Endothelial cell of umbilical vein (primary cell): ENCODE data around the gene DISP2. TPM values are rescaled to one million over a fixed set of nuclear protein-coding genes. Genes with fewer than 3 reads are reported as not detected.

Source experiments
- BruUV-seq: library from RNA; stranded (reverse); fragments of 400-500 nt; replicated peaks from 2 replicates; lab custom pipeline; 2021; lab: Mats Ljungman, UMichigan
- CTCF ChIA-PET: fragments of 300-600, 350-600 bp; sonication (Branson Sonifier 250); formaldehyde crosslinking; loops from one replicate; lab custom pipeline; 2021; ENCODE audit warnings: antibody characterized with exemption, inconsistent platforms; lab: Charles Lee
- POLR2A ChIA-PET: fragments of 300-600, 350-600 bp; sonication (Branson Sonifier 250); formaldehyde crosslinking; loops from one replicate; lab custom pipeline; 2021; ENCODE audit warnings: antibody characterized with exemption, inconsistent platforms; lab: Charles Lee
- DNase-seq: peaks from one replicate; pipeline ENCODE4 v3.0.0-alpha.2; 2011; ENCODE audit warnings: low read depth, low spot score
- FAIRE-seq: peaks from 2 replicates; lab custom pipeline; 2011; peaks lifted over from hg19 to GRCh38; lab: Jason Lieb, UNC
- H2AFZ ChIP-seq: 2 replicates; pipeline ENCODE4 v1.6.0; 2012; ENCODE audit warnings: low read depth, low read length, control low read depth, inconsistent platforms
- H3K27ac ChIP-seq: 2 replicates; pipeline ENCODE4 v1.5.1; 2011; ENCODE audit warnings: low read depth, mild to moderate bottlenecking, control low read depth, low read length, moderate library complexity; ENCODE audit not compliant: insufficient read depth
- H3K27me3 ChIP-seq, 2 experiments: 2 replicates each; pipeline versions ENCODE4 v1.6.0 to v1.6.1; 2011; ENCODE audit warnings: low read length in 2 of 2, mixed read lengths in 1 of 2; ENCODE audit not compliant: control insufficient read depth in 2 of 2, insufficient read depth in 2 of 2
- H3K36me3 ChIP-seq, 2 experiments: 2 replicates in 1 of 2; 3 replicates in 1 of 2; pipeline ENCODE4 v1.5.1; 2011; ENCODE audit warnings: low read length in 2 of 2, mild to moderate bottlenecking in 1 of 2, moderate library complexity in 1 of 2; ENCODE audit not compliant: control insufficient read depth in 2 of 2, insufficient read depth in 2 of 2; ENCODE audit errors: extremely low read depth in 1 of 2
- H3K4me1 ChIP-seq: 3 replicates; pipeline ENCODE4 v1.5.1; 2011; ENCODE audit warnings: mild to moderate bottlenecking, low read length; ENCODE audit not compliant: control insufficient read depth, insufficient read depth; ENCODE audit errors: extremely low read depth
- H3K4me2 ChIP-seq: 2 replicates; pipeline ENCODE4 v1.6.1; 2011; ENCODE audit warnings: low read length, control low read depth, mixed read lengths; ENCODE audit not compliant: insufficient read depth
- H3K4me3 ChIP-seq, 3 experiments: fragments of 200-600 bp in 1 of 3; sonication (generic), shearing (Covaris generic) in 1 of 3; replicated peaks in 1 of 3; 2 replicates each; pipeline ENCODE4 v1.5.1; 2011 to 2016; ENCODE audit warnings: control low read depth in 3 of 3, low read length in 3 of 3, mild to moderate bottlenecking in 2 of 3, inconsistent platforms in 1 of 3, low read depth in 1 of 3, moderate library complexity in 1 of 3; ENCODE audit not compliant: insufficient read depth in 1 of 3
- H3K79me2 ChIP-seq: 2 replicates; pipeline ENCODE4 v1.6.0; 2012; ENCODE audit warnings: low read length, inconsistent platforms; ENCODE audit not compliant: control insufficient read depth, insufficient read depth
- H3K9ac ChIP-seq: replicated peaks from 2 replicates; pipeline ENCODE3; 2011; ENCODE audit warnings: low read length, control low read depth; ENCODE audit not compliant: insufficient read depth; ENCODE audit errors: extremely low read depth
- H3K9me1 ChIP-seq: replicated peaks from 3 replicates; pipeline ENCODE4 v1.6.0; 2011; ENCODE audit warnings: mild to moderate bottlenecking, low read length; ENCODE audit not compliant: control insufficient read depth, insufficient read depth; ENCODE audit errors: extremely low read depth
- H3K9me3 ChIP-seq: replicated peaks from 2 replicates; pipeline ENCODE4 v1.5.1; 2012; ENCODE audit warnings: low read length, inconsistent platforms; ENCODE audit not compliant: control insufficient read depth, insufficient read depth
- H4K20me1 ChIP-seq: replicated peaks from 2 replicates; pipeline ENCODE3; 2011; ENCODE audit warnings: mild to moderate bottlenecking, low read length; ENCODE audit not compliant: control insufficient read depth, insufficient read depth; ENCODE audit errors: extremely low read depth
- JUN ChIP-seq: IDR thresholded peaks from 2 replicates; pipeline ENCODE4 v1.6.1; 2011; ENCODE audit warnings: borderline replicate concordance, low read depth; ENCODE audit not compliant: insufficient read length, insufficient read depth
- MAX ChIP-seq: IDR thresholded peaks from 2 replicates; pipeline ENCODE4 v1.6.1; 2011; ENCODE audit not compliant: insufficient read depth, insufficient read length
- MYC ChIP-seq: IDR thresholded peaks from one replicate; pipeline ENCODE4 v1.6.1; 2011; ENCODE audit warnings: mild to moderate bottlenecking, low read depth, low read length
- POLR2A ChIP-seq: IDR thresholded peaks from 2 replicates; pipeline ENCODE4 v1.6.1; 2012; ENCODE audit warnings: low read depth, mild to moderate bottlenecking, control low read depth, low read length
- POLR2AphosphoS5 ChIP-seq: IDR thresholded peaks from 2 replicates; pipeline ENCODE4 v1.6.1; 2012; ENCODE audit warnings: low read depth, mild to moderate bottlenecking, control low read depth, low read length, moderate library complexity; ENCODE audit not compliant: insufficient read depth
- dilution Hi-C: fragments of 300-500 bp; cut with MboI; formaldehyde crosslinking; loops from one replicate; pipeline ENCODE4 v1.15.0; 2019; ENCODE audit warnings: low sequenced_read_pairs; ENCODE audit not compliant: extremely low pct_ligation_motif_present
- intact Hi-C: fragments of 100-400 bp; cut with micrococcal nuclease; formaldehyde crosslinking; loops from one replicate; pipeline ENCODE4 v1.10.0; 2022
- polyA plus RNA-seq, 4 experiments: library from polyadenylated mRNA; depleted of rRNA in 3 of 4; stranded (reverse) in 3 of 4; unstranded in 1 of 4; fragments of >200 nt; gene quantifications; 2 replicates each; pipeline versions ENCODE4 v1.2.1 to v1.2.3, GENCODE V29; 2011 to 2012; ENCODE audit warnings: missing spikeins in 1 of 4
- total RNA-seq: library from RNA; stranded (reverse); gene quantifications from 2 replicates; pipeline ENCODE4 v1.2.3, GENCODE V29; 2021

Gene DISP2
- total and polyA plus RNA-seq, 2 donors (not counting 3 experiments of a cell fraction or from before 2014, with no cell fraction given), result 0.10 to 1.2 TPM

DNA sequence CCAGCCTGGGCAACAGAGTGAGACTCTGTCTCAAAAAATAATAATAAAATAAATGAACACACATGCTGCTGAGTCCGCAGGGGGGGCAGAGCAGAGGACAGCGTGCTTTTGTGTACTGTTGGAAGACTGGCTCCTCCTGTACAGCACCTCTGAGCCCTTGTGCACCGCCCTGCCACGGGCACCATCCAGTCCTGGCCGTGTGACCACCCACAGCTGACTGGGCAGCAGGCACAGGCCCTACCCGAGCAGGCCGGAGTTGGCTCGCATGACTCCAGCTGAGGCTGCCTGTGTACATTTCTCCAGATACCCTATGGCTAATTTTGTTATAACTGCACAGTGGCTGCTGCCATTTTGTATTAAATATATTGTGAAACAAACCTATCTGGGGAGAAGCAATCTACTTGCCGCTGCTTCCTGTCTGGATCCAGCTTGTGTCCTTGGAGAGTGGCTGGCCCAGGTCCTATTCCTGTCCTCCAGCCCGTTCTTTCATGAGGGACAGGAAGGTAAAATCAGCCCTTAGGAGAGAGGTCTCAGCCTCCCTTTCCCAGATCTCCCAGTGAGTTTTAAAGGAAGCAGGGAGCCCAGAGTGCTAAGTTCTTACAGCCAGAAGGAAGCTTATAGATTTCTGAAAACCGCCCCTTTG is 62.2 kb downstream of the DISP2 start:
- intact Hi-C loops, result no loop called here
- TSS peak; percentile 13 for BruUV-seq

DNA sequence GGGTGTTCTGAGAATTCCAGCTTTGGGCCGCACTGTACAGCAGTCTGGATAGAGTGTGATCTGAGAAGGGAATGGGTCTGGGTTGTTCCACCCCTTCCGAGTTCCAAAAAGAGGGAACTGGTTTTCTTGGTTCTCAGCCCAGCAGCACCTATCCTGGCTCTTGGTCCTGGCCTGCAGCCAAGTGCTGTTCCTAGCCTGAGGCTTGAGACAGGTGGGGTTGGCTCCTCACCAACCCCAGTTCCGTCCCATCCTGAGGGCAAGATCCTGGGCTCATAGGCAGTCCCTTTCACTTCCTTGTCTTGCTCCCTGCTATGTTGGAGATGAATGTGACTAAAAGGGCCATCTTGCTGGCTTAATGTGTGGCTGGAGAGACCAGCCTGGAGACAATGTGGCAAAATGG is 62.8 kb downstream of the DISP2 start:
- Histone ChIP-seq H3K36me3 (peaks cover 4 to 7% of the 10 kb centered on the region in 2 experiments), H3K79me2 (no peaks in the 10 kb centered on the region), H3K4me3 (no peak overlapping the region), H4K20me1 (no peaks in the 10 kb centered on the region), H3K4me2 (no peak overlapping the region), H2AFZ (no peak overlapping the region), H3K9me3 (no peaks in the 10 kb centered on the region), H3K27ac (no peak overlapping the region), H3K9me1 (no peaks in the 10 kb centered on the region), H3K27me3 (no peaks in the 10 kb centered on the region), H3K4me1 (no peaks in the 10 kb centered on the region), H3K9ac (no peak overlapping the region)
- dilution Hi-C loops, result no loop called here
- ChIA-PET POLR2A (no interaction called here), CTCF (interaction anchor here (0.8 to 6.9 kb wide), 15 partner anchors 15 to 203 kb away, joined by 3 to 113 read pairs (median 7); partner anchors contain the start of genes CCDC9B, INAFM2 and IVD)
- FAIRE-seq (no peak), DNase-seq (no peak)
- no peak for TF ChIP-seq MAX
- peak; percentile 20 for TF ChIP-seq POLR2A
- intact Hi-C loops, result no loop called here
- BruUV-seq, result no TSS peak

More for the DNA sequence above, 62.2 kb downstream of the DISP2 start:
- Histone ChIP-seq H3K27ac (no peak overlapping the region), H3K9me3 (no peaks in the 10 kb centered on the region), H3K4me3 (no peak overlapping the region), H3K79me2 (no peaks in the 10 kb centered on the region), H3K9me1 (no peaks in the 10 kb centered on the region), H3K4me1 (no peaks in the 10 kb centered on the region), H3K27me3 (no peaks in the 10 kb centered on the region), H3K4me2 (no peak overlapping the region), H2AFZ (no peak overlapping the region), H3K9ac (no peak overlapping the region), H3K36me3 (peaks cover 4 to 13% of the 10 kb centered on the region in 2 experiments), H4K20me1 (no peaks in the 10 kb centered on the region)
- CTCF ChIA-PET, result interaction anchor here (0.8 to 6.9 kb wide), 12 partner anchors 15 to 141 kb away, joined by 3 to 113 read pairs (median 8); partner anchors contain the start of genes CCDC9B and IVD
- TF ChIP-seq JUN (no peak), MYC (no peak), POLR2AphosphoS5 (no peak), MAX (no peak)
- POLR2A ChIA-PET, result no interaction called here
- no peak for DNase-seq
- FAIRE-seq, result no peak
- dilution Hi-C loops, result no loop called here
